HepG2 (cell line): ENCODE data around the gene RUNX2. TPM values are rescaled to one million over a fixed set of nuclear protein-coding genes. Genes with fewer than 3 reads are reported as not detected.

ENCODE experiments used
- ATAC-seq: fragments of 200-7000 bp; cut with Tn5 transposase; 3 replicates; pipeline ENCODE4 v1.9.1; 2020; ENCODE audit warnings: mild to moderate bottlenecking, moderate library complexity
- BruUV-seq: library from RNA; stranded (reverse); fragments of 400-500 nt; replicated peaks from 2 replicates; lab custom pipeline; 2021; lab: Mats Ljungman, UMichigan
- CTCF ChIA-PET: fragments of 300-600 bp; formaldehyde crosslinking; extraction: SDS; loops from one replicate; lab custom pipeline; 2021; ENCODE audit warnings: low total read pairs, inconsistent platforms, low intra/inter-chr PET ratio; lab: Yijun Ruan, JAX
- POLR2A ChIA-PET: fragments of 350-600 bp; sonication (Branson Sonifier 250); formaldehyde crosslinking; loops from one replicate; lab custom pipeline; 2020; ENCODE audit warnings: antibody characterized with exemption, inconsistent platforms; lab: Yijun Ruan, JAX
- DNase-seq: peaks from one replicate; pipeline ENCODE4 v3.0.0-alpha.2; 2015; ENCODE audit warnings: low spot score
- FAIRE-seq: peaks from 3 replicates; lab custom pipeline; 2011; peaks lifted over from hg19 to GRCh38; lab: Jason Lieb, UNC
- H2AFZ ChIP-seq: one replicate; pipeline ENCODE4 v1.6.1; 2011; ENCODE audit warnings: low read length, inconsistent platforms
- H3K27ac ChIP-seq: fragments of 300-600 bp; 3 replicates; pipeline ENCODE4 v1.8.0; 2011; ENCODE audit warnings: mixed run types, mild to moderate bottlenecking, mixed read lengths, low read length, inconsistent platforms; ENCODE audit not compliant: insufficient read depth; ENCODE audit errors: extremely low read length
- H3K27me3 ChIP-seq, 2 experiments: fragments of 200-600 bp in 1 of 2; 2 replicates in 1 of 2; 3 replicates in 1 of 2; pipeline versions ENCODE4 v1.6.0 to v1.8.0; 2011; ENCODE audit warnings: low read length in 2 of 2, mild to moderate bottlenecking in 2 of 2, moderate library complexity in 2 of 2, inconsistent platforms in 1 of 2; ENCODE audit not compliant: insufficient read depth in 2 of 2, control insufficient read depth in 1 of 2
- H3K36me3 ChIP-seq, 2 experiments: fragments of 200-600 bp in 1 of 2; replicated peaks in 1 of 2; 2 replicates in 1 of 2; 3 replicates in 1 of 2; pipeline versions ENCODE4 v1.5.1 to v1.8.0; 2011; ENCODE audit warnings: low read length in 2 of 2, inconsistent platforms in 1 of 2; ENCODE audit not compliant: insufficient read depth in 2 of 2, control insufficient read depth in 1 of 2
- H3K4me1 ChIP-seq: 2 replicates; pipeline ENCODE4 v1.5.1; 2012; ENCODE audit warnings: low read length, inconsistent platforms; ENCODE audit not compliant: insufficient read depth
- H3K4me2 ChIP-seq: 2 replicates; pipeline ENCODE4 v1.6.0; 2011; ENCODE audit warnings: low read depth, low read length, inconsistent platforms
- H3K4me3 ChIP-seq, 3 experiments: fragments of 200-600 bp in 1 of 3; sonication (generic), shearing (Covaris generic) in 1 of 3; replicated peaks in 1 of 3; 2 replicates each; pipeline ENCODE4 v1.5.1; 2011 to 2016; ENCODE audit warnings: low read length in 3 of 3, inconsistent platforms in 2 of 3, low read depth in 2 of 3, mild to moderate bottlenecking in 2 of 3, control low read depth in 1 of 3, mixed read lengths in 1 of 3; ENCODE audit not compliant: insufficient read depth in 1 of 3
- H3K79me2 ChIP-seq: one replicate; pipeline ENCODE4 v1.6.1; 2011; ENCODE audit warnings: low read length, inconsistent platforms; ENCODE audit not compliant: insufficient read depth
- H3K9ac ChIP-seq: 2 replicates; pipeline ENCODE4 v1.6.0; 2011; ENCODE audit warnings: mild to moderate bottlenecking, low read depth, low read length, inconsistent platforms; ENCODE audit not compliant: insufficient read depth
- H3K9me3 ChIP-seq: 2 replicates; pipeline ENCODE4 v1.5.1; 2012; ENCODE audit warnings: mild to moderate bottlenecking, low read length
- H4K20me1 ChIP-seq: 2 replicates; pipeline ENCODE4 v1.6.0; 2011; ENCODE audit warnings: inconsistent platforms, mild to moderate bottlenecking, low read length, moderate library complexity; ENCODE audit not compliant: insufficient read depth
- CSRNP2 ChIP-seq: sonication (generic); formaldehyde crosslinking; conservative IDR thresholded peaks from 2 replicates; pipeline ENCODE4 v1.8.0; 2022; ENCODE audit warnings: low read depth, missing genetic modification reagents
- DNMT3B ChIP-seq: conservative IDR thresholded peaks from 2 replicates; pipeline ENCODE4 v1.6.1; 2016; ENCODE audit warnings: missing biosample characterization, control low read depth
- KAT7 ChIP-seq: IDR thresholded peaks from 2 replicates; pipeline ENCODE4 v1.6.1; 2018; ENCODE audit warnings: borderline replicate concordance, missing compliant biosample characterization
- NR3C1 ChIP-seq: sonication (generic); formaldehyde crosslinking; IDR thresholded peaks from 2 replicates; pipeline ENCODE4 v1.4.0; 2020; ENCODE audit warnings: missing genetic modification reagents
- RORA ChIP-seq: sonication (generic); formaldehyde crosslinking; IDR thresholded peaks from 2 replicates; pipeline ENCODE4 v1.5.0; 2020; ENCODE audit warnings: mild to moderate bottlenecking, missing genetic modification reagents, moderate library complexity
- SP140L ChIP-seq: sonication (generic); formaldehyde crosslinking; IDR thresholded peaks from 2 replicates; pipeline ENCODE4 v1.4.0; 2020; ENCODE audit warnings: missing genetic modification reagents, borderline replicate concordance
- SP2 ChIP-seq: sonication (generic); formaldehyde crosslinking; IDR thresholded peaks from 2 replicates; pipeline ENCODE4 v1.5.1; 2020; ENCODE audit warnings: mild to moderate bottlenecking, missing genetic modification reagents
- ZKSCAN5 ChIP-seq: sonication (generic); formaldehyde crosslinking; IDR thresholded peaks from 2 replicates; pipeline ENCODE4 v1.5.1; 2020; ENCODE audit warnings: mild to moderate bottlenecking, missing genetic modification reagents
- ZNF124 ChIP-seq: sonication (generic); formaldehyde crosslinking; IDR thresholded peaks from 2 replicates; pipeline ENCODE4 v1.4.0; 2020; ENCODE audit warnings: missing genetic modification reagents
- ZNF484 ChIP-seq: sonication (generic); formaldehyde crosslinking; IDR thresholded peaks from 2 replicates; pipeline ENCODE4 v1.5.1; 2020; ENCODE audit warnings: mild to moderate bottlenecking, low read depth, missing genetic modification reagents, borderline replicate concordance
- ZNF678 ChIP-seq: sonication (generic); formaldehyde crosslinking; IDR thresholded peaks from 2 replicates; pipeline ENCODE4 v1.4.0; 2020; ENCODE audit warnings: mild to moderate bottlenecking, missing genetic modification reagents
- ZSCAN22 ChIP-seq: sonication (generic); formaldehyde crosslinking; IDR thresholded peaks from 2 replicates; pipeline ENCODE4 v1.4.0; 2020; ENCODE audit warnings: mild to moderate bottlenecking, missing genetic modification reagents
- WGBS: methylation state at CpG from one replicate; pipeline ENCODE4 v1.1.6; 2017; ENCODE audit warnings: low lambda C conversion rate; 5-methylcytosine and 5-hydroxymethylcytosine counted together
- in situ Hi-C: cut with HindIII; loops from 2 replicates; pipeline ENCODE4 v1.10.0; 2017; ENCODE audit warnings: low pct_unique_long_range_greater_than_20kb; ENCODE audit not compliant: extremely low pct_ligation_motif_present
- intact Hi-C: fragments of 100-400 bp; cut with micrococcal nuclease; formaldehyde crosslinking; loops from one replicate; pipeline ENCODE4 v1.10.0; 2022; ENCODE audit not compliant: unreplicated experiment
- polyA plus RNA-seq, 8 experiments: library from polyadenylated mRNA; depleted of rRNA in 3 of 8; stranded (reverse) in 7 of 8; unstranded in 1 of 8; fragments of >200 nt; fragmentation: Illumina TruSeq in 4 of 8; extraction: Trizol in 4 of 8; gene quantifications; 2 replicates each; pipeline versions ENCODE4 v1.2.1 to v1.2.3, GENCODE V29; 2011 to 2016; ENCODE audit warnings: low read depth in 4 of 8, missing spikeins in 1 of 8, mixed read lengths in 1 of 8; ENCODE audit not compliant: insufficient read depth in 1 of 8
- total RNA-seq, 5 experiments: library from RNA; depleted of rRNA; stranded (reverse); fragments of >200 nt; fragmentation: Illumina TruSeq; extraction: Trizol; gene quantifications; 2 replicates each; pipeline ENCODE4 v1.2.3, GENCODE V29; 2016; ENCODE audit warnings: low read depth in 1 of 5

RUNX2 gene
- total and polyA plus RNA-seq, 2 of the 13 experiments (the other 11 are each of a cell fraction or from before 2014, with no cell fraction given) = not detected

GRCh38 chr6:45648262-45648620 lies 320.1 kb downstream of the RUNX2 start:
- CTCF ChIA-PET = no interaction called here
- 10% methylated on average over 5 of the region's 5 CpGs for whole genome bisulfite sequencing

More at GRCh38 chr6:45648262-45648620, 320.1 kb downstream of the RUNX2 start:
- no peak overlapping the region for H3K9ac ChIP-seq
- H3K79me2 ChIP-seq = no peaks in the 10 kb centered on the region
- no peak overlapping the region for H3K27ac ChIP-seq
- H3K4me3 ChIP-seq = no peak overlapping the region
- BruUV-seq = no TSS peak
- H3K36me3 ChIP-seq = no peaks in the 10 kb centered on the region
- no peak overlapping the region for H2AFZ ChIP-seq
- H3K4me1 ChIP-seq = no peaks in the 10 kb centered on the region
- FAIRE-seq (no peak), DNase-seq (no peak), ATAC-seq (no peak)
- no peak overlapping the region for H3K4me2 ChIP-seq
- H3K9me3 ChIP-seq = no peaks in the 10 kb centered on the region
- POLR2A ChIA-PET = no interaction called here
- intact Hi-C loops = no loop called here
- H3K27me3 ChIP-seq = peaks cover 0 to 60% of the 10 kb centered on the region in 2 experiments; a peak in 4 of 5 replicates
- in situ Hi-C loops = no loop called here
- H4K20me1 ChIP-seq = no peaks in the 10 kb centered on the region
- TF ChIP-seq SP2 = no peak
- TF ChIP-seq RORA = no peak
- TF ChIP-seq CSRNP2 (CRISPR knock-in tag) = no peak
- no peak for TF ChIP-seq ZNF484 (CRISPR knock-in tag)
- no peak for TF ChIP-seq ZKSCAN5 (CRISPR knock-in tag)
- no peak for TF ChIP-seq DNMT3B
- TF ChIP-seq NR3C1 (CRISPR knock-in tag) = no peak
- TF ChIP-seq SP140L (CRISPR knock-in tag) = no peak
- TF ChIP-seq ZSCAN22 = no peak
- no peak for TF ChIP-seq ZNF124 (CRISPR knock-in tag)
- TF ChIP-seq ZNF678 (CRISPR knock-in tag) = no peak
- no peak for TF ChIP-seq KAT7
